HuH-7.5 (cell line): Measurements from ENCODE around the gene C8A.

Experiments
- DNase-seq: peaks from one replicate; pipeline ENCODE4 v3.0.0; 2011; ENCODE audit warnings: low spot score

Gene C8A

GRCh38 chr1:56927171-56927570 is 72.6 kb downstream of the C8A start:
- DNase-seq: no peak

GRCh38 chr1:56927986-56928385 is 73.4 kb downstream of the C8A start:
- DNase-seq: no peak

GRCh38 chr1:56929492-56929891 is 74.9 kb downstream of the C8A start:
- no peak for DNase-seq

GRCh38 chr1:56931211-56931610 is 76.6 kb downstream of the C8A start:
- no peak for DNase-seq

- DNase-seq: no peak
These were observed 77.1 kb downstream of the C8A start for GRCh38 chr1:56931686-56932085.

- DNase-seq: no peak
These were observed 78.6 kb downstream of the C8A start for GRCh38 chr1:56933161-56933560.

GRCh38 chr1:56933606-56934005 is 79.0 kb downstream of the C8A start:
- no peak for DNase-seq

- no peak for DNase-seq
These were observed 79.9 kb downstream of the C8A start for GRCh38 chr1:56934430-56935060.

GRCh38 chr1:56938646-56939045 is 84.0 kb downstream of the C8A start:
- DNase-seq: no peak

- no peak for DNase-seq
These were observed 84.6 kb downstream of the C8A start for GRCh38 chr1:56939209-56939608.

- no peak for DNase-seq
These were observed 85.4 kb downstream of the C8A start for GRCh38 chr1:56940039-56940438.

GRCh38 chr1:56948403-56949023 is 93.9 kb downstream of the C8A start:
- no peak for DNase-seq

- DNase-seq: no peak
These were observed 97.9 kb downstream of the C8A start for GRCh38 chr1:56952501-56952900.

- DNase-seq: no peak
These were observed 98.8 kb downstream of the C8A start for GRCh38 chr1:56953386-56953785.

- no peak for DNase-seq
These were observed 100.1 kb downstream of the C8A start for GRCh38 chr1:56954664-56955063.

GRCh38 chr1:56957931-56958330 is 103.3 kb downstream of the C8A start:
- DNase-seq: no peak

- DNase-seq: no peak
These were observed 103.9 kb downstream of the C8A start for GRCh38 chr1:56958526-56958925.

- no peak for DNase-seq
These were observed 106.8 kb downstream of the C8A start for GRCh38 chr1:56961426-56961825.

GRCh38 chr1:56963667-56964066 is 109.1 kb downstream of the C8A start:
- no peak for DNase-seq

- no peak for DNase-seq
These were observed 109.9 kb downstream of the C8A start for GRCh38 chr1:56964349-56965017.

GRCh38 chr1:56965191-56965590 is 110.6 kb downstream of the C8A start:
- DNase-seq: no peak

- DNase-seq: no peak
These were observed 111.5 kb downstream of the C8A start, which contains the start of gene C8B for GRCh38 chr1:56965916-56966697. TSS of gene C8B (minus strand) at chr1:56966015. CDS start at chr1:56965948, 67 bp downstream.

- DNase-seq: no peak
These were observed 112.1 kb downstream of the C8A start for GRCh38 chr1:56966698-56966999.
